Stimulated activated naive CD8-positive, alpha-beta T cell treated with anti-CD3 and anti-CD28 coated beads, Interleukin-15, Interleukin-2, amounts not matched to agents 100 U/mL and 50 U/mL, for 24 hours (primary cell): ENCODE results near the gene ZBTB16.

ENCODE experiments used
- ATAC-seq: fragments of 150-1000 bp; cut with Tn5 transposase; one replicate; pipeline ENCODE4 v1.10.0; 2021
- DNase-seq: peaks from one replicate; pipeline ENCODE4 v3.0.0; 2021

The ZBTB16 gene

DNA sequence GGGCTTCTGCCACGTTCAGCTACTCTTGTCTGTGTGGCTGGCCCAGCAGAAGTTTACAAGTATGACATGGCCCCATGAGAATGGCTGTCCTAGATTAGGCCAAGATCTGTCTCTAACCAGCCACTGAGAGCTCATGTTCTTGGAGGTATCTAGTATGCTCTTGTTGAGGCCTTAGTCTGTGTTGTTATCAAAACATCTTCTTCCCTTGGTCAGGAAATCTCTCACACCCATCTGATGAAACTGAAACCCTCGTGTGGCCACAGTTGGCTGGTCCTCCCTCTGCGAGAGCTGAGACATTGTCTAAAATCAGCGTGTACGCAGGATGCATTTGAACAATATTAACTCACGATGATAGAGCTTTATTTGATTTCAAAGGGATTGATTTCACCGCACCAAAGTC is 127.7 kb downstream of the ZBTB16 start:
- no peak for DNase-seq
- ATAC-seq: no peak

DNA sequence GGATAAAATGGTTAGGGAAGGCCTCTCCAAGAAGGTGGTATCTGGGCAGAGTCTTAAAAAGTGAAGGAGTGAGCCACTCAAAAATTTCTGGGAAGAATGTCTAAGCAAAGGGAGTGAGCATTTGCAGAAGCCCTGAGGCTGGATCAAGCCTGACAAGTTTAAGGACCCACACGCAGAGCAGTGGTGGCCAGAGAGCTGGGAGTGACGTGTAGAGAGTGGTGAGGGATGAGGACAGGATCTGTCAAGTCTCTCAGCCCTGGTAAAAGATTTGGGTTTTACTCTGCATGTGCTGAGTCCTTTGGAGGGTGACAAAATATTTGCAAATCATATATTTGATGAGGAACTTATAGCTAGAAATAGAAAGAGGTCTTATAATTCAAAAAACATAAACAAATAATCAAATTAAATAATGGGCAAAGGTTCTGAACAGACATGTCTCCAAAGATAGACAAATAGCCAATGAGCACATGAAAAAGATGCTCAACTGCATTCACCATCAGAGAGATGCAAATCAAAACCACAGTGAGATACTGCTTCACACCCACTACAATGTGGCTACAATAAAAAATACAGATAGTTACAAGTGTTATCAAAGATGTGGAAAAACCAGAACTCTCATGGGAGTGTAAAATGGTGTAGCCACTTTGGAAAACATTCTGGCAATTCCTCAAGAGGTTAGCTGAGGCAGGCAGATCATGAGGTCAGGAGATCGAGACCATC is 129.5 kb downstream of the ZBTB16 start:
- ATAC-seq: no peak
- no peak for DNase-seq

DNA sequence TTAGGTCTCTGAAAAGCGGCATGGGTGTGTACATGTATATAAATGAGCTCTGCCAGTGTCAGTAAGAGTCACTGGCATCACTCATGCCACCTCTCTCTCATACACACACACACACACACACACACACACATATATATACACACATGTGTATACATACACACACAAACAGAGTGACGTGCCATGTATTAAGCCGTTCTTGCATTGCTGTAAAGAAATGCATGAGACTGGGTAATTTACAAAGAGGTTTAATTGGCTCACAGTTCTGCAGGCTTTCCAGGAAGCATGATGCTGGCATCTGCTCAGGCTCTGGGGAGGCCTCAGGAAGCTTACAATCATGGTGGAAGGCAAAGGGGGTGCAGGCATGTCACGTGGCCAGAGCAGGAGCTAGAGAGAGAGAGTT is 131.1 kb downstream of the ZBTB16 start:
- DNase-seq (no peak), ATAC-seq (no peak)

DNA sequence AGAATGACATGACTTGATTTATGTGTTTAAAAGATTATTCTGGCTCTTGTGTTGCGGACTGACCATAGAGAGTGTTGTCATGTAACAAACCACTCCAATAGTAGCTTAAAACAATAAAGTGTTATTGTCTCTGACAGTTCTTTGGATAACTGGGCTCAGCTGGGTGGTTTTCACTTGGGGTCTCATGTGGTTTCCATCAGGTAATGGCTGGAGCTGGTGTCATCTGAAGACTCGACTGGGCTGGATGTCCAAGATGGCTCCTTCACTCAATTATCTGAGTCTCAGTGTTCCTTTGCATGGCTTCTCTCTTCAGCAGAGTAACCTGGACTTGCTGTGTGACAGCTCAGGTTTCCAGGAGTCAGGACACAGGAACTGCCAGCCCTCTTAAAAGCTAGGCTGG is 132.4 kb downstream of the ZBTB16 start:
- ATAC-seq: no peak
- no peak for DNase-seq

DNA sequence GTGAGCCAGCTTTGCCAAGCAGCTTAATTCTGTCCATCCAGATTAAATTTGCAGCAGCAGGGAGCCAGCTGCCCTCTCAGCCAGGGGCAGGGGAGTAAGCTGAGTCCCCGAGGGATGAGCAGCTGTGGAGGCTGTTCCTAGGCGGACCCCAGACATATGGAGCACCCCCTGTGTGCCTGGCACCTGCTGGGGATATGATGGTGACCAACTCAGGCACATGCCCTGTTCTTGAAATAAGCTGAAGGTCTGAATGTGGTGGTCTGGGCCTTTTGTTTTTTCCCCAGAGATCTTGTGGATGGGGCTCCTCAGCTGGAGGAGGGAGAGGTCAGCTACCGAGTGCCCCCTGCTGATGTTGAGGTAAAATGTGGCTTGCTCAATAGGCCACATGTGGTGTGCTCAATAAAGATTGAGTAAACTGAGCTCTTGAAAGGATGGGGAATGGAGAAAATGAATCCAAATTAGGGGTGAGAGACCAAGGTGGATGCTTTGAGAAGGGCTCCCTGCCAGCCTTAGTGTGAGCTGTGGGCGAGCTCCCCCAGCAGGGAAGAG is 133.4 kb downstream of the ZBTB16 start:
- DNase-seq (no peak), ATAC-seq (no peak)

DNA sequence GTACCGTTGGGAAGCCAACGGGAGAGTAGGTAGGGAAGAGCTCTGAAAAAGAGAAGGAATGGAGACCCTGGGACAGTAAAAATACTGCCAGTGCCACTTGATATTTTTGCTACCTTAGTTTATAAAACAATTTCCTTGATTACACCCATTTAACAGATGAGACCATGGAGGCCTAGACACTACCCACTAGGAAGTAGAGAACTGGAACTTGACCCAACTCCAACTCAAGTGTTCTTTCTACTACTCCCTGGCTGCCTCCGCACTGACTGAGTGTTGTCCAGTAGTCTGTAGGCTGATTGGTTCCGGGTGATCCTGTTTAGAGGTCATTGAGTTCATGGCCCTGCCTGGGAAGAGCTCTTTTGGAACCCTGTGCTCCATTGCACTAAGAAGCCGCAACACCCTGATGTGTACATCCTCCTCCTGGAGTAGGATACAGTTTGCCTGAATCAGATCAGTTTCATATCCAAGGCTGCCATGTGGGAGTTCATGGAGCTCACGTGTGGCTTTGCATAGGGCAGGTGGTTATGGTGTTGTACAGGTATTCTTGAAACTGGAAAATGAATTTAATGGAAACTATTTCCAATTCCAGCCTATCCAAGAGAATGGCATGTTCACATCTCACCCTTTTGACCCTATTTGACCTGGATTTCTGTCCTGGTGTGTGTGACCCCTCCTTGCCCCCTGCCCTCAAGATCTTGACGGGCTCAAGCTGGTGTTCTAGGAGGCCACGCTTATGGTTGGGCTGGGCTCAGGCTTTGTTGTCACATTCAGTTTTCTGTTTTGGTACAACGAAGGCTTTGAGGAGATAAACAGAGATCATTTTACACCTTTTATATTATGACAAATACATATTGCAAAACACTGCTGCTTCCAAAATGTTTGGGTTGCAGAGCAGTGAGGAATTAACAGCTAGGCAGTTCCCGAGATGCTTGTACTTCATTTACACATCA is 134.5 kb downstream of the ZBTB16 start:
- no peak for ATAC-seq
- no peak for DNase-seq

DNA sequence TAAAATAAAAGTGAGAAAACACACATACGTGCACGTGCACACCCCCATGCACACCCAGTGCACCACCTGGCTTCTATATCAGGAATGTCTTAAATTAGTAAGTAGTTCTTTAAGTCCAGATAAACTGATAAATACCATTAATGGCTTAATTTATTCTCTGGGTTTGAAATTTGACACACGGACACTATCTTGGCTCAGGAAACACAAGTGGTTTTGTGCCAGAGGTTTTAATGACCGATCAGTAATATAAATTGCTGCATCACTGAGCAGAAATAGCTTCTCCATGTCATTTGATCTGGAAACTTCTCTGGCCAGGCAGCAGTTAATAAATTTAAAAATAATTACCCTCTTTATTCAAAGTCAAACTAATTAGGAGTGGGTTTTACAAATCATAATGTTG is 135.2 kb downstream of the ZBTB16 start:
- DNase-seq (no peak), ATAC-seq (no peak)

DNA sequence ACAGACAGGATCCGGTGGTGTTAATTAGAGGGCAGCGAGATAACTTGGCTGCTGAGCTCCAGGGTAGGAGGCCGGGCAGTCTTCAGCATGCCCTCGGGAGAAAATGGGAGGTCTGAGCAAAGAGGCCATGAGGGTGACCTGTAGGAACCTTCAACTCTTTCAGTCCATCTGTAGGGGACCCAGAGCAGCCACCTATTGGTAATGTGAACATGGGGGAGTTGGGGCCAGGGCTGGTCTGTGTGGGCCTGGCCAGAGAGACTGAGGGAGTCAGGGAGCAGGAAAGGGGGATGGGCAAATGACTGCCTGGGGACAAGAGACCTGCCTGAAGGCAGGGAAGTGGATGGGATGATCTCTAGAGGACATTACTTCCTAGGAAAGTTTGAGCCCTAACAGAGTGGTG is 135.6 kb downstream of the ZBTB16 start:
- no peak for ATAC-seq
- no peak for DNase-seq

DNA sequence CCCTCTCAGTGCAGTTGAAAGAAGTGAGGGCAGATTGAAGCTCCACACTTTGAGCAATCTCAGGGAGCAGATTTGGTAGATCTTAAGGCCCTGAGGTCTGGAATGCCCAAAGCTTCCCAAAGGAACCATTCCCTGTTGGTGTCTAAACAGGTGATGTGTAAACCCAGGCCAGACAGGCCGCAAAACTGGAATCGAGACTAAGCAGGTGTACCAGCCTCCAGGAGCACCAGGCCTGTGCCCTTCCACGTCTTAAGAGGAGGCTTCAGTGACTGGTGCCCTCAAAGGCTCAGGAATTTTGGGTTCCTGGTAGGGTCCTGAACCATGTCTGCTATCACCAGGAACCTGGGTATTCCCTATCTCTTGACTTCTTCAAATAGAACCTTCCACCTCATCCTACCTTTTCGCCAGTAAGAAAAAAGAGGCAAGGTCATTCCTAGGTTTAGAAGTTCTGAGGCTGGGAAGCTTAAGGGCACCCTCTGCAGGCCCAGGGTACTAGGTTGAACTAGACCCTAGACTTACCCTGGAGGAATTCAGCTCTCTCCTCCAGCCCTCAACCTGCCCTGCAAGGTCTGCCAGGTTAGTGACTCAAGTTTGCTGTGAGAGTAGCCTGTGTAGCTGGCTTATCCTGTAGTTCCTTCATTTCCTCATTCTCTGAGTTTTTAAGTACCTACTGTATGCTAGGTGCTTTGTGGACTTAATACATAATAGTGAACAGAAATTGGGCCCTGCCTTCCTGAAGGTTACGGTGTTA is 136.6 kb downstream of the ZBTB16 start:
- peak; percentile 25 for ATAC-seq
- DNase-seq: no peak

DNA sequence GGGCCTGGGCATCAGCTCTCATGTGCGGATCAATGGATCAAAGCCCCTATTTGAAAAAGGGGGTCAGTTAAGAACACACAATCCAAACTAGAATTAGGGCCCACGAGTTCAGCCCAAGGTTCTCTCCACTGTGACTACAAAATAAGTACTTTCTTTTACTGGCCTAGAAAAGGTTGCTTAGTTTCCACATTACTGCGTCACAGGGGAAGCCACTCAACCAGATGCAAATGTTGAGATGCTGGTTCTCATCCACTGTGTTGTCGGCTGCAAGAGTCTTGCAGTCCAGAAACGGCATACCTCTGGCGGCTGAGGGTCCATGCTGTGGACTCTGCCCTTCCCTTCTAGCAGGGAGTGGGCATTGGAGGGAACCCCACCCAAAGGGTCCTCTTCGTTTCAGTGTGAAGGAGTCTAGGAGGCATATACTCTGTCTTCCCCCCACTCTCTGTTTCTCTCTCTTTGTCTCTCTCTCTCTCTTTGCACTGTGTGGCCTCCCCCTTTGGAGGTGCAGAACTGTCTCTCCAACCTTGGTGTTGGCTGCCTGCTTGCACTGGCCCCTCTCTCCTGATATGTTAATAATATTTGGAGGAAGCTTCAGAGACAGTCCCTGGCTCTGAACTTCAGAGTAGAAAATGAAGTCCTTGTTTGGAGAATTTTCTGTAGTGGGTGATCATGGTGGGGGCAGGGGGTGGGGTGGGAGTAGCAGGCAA is 137.6 kb downstream of the ZBTB16 start:
- DNase-seq (no peak), ATAC-seq (no peak)

DNA sequence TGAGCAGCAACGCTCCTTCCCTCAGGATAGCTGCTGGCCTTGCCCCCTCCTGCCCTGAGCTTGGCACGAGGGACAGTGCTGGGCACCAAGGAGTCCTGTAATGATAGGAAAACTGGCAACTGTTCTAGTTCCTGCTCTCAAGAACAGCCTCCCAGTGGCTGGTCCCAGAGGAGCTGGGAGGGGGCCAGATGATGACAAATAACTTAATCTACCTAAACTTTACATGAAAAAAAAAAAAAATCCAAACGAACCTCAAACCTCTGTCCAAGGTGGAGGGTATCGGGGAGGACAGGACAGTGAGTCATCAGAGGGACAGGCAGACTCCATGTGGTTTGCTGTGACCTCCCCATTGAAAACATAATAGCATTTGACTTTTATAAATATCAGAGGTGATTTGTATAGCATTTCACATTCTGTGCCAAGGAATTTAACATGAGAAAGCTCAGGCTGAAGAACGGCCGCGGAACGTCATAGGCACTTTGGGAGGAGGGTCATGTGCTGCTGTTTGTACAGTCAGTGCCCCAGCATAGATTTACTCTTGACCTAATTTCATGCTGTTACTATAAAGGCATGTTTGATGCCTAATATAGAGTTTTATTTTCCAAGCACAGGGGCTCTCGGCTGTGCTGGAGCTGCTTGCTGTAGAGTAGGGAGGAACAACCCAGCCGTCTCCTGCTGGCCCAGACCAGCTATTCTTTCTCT is 138.4 kb downstream of the ZBTB16 start:
- ATAC-seq (no peak), DNase-seq (no peak)

DNA sequence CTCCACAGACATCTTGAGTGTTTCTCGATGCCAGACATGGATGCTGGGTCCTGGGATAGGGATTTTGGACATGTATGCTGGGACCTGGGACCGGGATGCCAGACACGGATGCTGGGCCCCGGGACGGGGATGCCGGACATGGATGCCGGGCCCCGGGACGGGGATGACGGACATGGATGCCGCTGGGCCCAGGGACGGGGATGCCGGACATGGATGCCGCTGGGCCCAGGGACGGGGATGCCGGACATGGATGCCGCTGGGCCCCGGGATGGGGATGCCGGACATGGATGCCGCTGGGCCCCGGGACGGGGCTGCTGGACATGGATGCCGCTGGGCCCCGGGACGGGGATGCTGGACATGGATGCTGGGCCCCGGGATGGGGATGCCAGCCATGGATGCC is 139.5 kb downstream of the ZBTB16 start:
- DNase-seq (no peak), ATAC-seq (no peak)

DNA sequence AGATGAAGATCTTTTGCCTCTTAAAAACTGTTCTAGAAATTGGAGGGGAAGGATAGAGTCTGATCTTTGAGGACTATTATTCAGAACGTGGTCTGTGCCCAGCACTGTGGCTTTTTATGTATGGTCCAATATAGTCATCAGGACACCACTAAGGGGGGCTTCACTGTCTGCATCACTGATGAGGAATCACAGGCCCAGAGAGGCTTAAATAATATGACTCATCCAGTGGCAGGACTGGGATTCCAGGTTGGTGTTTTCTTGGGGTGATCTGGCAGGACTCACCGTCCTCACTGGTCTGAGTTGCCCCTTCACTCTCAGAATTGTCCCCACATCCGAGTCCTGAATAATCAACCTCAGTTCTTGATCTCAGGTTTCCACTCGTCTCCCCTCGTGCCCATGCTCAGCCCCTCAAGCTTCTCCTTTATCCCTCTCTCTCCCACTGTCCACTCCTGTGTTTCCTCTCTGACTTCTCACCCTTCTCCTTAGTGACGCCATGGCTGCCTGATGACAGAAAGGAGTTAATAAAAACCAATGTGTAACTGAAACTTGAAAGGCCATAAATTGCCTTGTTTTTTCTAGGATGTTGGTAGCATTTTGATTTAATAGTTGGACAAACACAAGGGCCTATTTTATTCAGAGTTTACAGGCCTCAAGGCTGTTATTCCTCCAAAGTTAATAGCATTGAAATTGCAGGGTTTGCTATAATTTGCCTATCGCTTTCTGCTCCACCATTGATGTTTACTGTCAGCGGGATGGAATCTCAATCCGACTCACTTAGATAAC is 141.0 kb downstream of the ZBTB16 start:
- DNase-seq (no peak), ATAC-seq (no peak)

DNA sequence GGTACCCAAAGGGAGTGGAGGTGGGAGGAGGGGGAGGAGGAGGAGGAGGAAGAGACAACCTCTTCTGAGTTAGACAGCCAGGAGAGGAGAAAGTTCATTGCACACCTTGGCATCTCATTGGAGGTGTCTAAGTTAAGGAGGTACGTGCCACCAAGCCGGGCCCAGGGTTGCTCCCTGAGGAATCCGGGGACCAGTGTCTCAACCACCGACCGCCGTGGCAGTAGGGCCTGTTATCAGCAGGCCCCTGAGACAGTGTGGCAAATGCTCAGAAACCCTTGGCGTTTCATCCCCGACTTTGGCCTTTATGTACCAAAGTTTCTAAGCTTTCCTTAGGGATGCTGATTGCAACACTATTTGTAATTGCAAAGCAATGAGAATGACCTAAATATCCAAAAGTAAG is 141.7 kb downstream of the ZBTB16 start:
- no peak for ATAC-seq
- DNase-seq: no peak

DNA sequence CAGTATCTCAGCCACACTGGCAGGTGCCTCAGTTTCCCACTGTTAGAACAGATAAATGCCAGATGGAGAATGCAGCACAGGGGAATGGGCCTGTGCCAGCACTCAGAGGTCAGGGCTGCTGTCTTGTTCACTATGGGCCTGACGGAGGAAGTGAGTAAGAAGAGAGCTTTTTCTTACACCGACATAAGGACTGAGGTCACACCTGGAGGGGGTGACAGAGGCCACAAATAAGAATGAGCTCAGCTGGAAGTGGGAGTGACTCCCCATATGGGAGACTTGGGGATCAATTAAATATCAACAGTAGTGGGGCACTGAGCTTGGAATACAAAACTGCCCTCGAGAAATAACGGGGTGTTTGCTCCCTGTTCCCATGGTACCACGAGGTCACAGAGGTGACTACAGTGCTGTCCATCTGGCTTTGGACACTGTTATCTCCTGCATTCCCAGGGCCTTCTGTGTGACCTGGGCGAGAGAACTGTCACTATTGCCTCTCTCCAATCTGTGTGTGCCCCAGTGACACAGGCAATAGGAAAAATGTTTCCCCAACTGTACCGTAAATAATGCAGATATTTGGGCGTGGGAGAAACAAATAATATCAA is 142.6 kb downstream of the ZBTB16 start:
- DNase-seq (no peak), ATAC-seq (peak; percentile 46)

DNA sequence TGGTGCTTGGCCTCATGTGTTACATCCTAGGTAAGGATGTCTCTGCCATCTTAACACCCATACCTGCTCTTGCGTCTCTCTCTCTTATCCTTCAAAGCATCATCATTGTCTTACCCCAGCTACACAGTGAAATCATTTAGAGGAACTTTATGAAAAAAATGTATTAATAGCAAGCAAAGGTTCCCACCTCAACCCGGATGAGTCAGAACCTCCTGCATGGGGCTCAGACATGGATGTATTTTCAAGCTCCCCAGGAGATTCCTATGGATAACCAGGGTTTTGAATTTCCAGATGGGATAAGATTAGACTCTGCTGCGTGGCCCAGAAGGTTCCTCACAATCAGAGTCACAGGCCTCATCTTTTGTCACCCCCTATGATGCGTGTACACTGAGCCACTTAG is 147.6 kb downstream of the ZBTB16 start:
- no peak for DNase-seq
- no peak for ATAC-seq

DNA sequence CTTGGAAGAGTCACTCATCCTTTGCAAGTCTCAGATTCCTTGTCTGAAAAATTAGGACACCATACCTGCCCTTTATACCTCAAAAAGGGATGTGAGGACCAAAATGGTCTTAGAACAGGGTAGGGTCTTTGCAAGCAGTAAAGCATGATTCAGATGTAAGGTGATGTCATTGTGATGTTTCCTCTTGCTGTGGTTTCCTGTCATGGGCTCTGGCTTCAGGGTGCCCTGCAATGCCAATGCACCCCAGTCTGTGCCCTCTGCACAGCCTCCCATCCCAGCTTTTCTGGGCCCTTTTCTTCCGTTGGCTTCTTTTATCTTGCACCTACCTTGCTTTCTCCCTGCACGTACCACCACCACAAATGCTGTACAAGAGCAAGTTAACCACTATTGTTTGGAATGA is 148.9 kb downstream of the ZBTB16 start:
- peak; percentile 87 for ATAC-seq
- DNase-seq: no peak

DNA sequence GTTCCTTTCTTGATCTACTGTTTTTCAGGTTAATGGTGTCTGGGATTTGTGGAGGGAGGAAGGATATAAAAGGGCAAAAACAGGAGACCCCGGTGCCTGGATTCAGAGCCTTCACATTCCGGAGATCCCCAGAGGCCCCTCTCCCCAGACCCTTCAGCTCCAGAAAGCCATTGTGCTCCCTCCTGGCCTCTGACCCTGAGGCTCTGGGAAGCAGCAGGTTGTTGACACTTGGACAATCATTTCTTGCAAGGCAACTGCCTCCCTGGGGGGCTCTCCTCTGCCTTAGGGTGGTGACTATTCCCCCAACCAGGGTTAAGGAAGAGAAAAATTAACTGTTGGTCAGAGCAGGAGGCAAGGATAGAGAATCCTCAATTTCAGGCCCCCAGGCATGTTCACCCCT is 149.8 kb downstream of the ZBTB16 start:
- ATAC-seq (no peak), DNase-seq (no peak)

DNA sequence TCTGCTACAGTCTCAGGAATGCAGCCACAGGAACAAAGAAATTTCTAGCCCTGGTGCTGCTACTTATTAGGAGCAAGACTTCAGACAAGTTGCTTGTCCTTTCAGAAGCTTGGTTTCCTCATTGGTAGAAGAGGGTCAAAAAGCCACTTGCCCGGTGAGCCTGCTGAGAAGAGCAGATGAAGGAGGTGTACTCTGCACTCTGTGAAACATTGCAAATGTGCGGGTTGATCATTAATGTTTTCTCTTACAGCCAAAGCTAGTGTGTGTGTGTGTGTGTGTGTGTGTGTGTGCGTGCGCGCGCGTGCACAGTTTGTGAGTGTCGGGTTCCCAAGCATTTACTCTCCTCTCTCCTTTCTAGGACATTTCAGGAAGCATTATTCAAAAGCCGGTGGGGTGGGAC is 150.4 kb downstream of the ZBTB16 start:
- DNase-seq (no peak), ATAC-seq (no peak)
